Epithelial cell of proximal tubule (primary cell): ENCODE results near the gene NGFR. TPM values are rescaled to one million over a fixed set of nuclear protein-coding genes. Genes with fewer than 3 reads are reported as not detected.

Source experiments
- DNase-seq: peaks from one replicate; pipeline ENCODE4 v3.0.0-alpha.2; 2011; ENCODE audit warnings: low read depth
- H3K4me3 ChIP-seq: 2 replicates; pipeline ENCODE4 v1.5.1; 2011; ENCODE audit warnings: low read depth, mild to moderate bottlenecking, low read length
- CTCF ChIP-seq: conservative IDR thresholded peaks from 2 replicates; pipeline ENCODE4 v1.5.1; 2012; ENCODE audit warnings: low read depth, mild to moderate bottlenecking, low read length
- total RNA-seq: library from RNA; depleted of rRNA; stranded (reverse); fragments of >200 nt; gene quantifications from 2 replicates; pipeline ENCODE4 v1.2.3, GENCODE V29; 2015

NGFR gene
- total RNA-seq, 1 donor from 2014 or later, result not detected

- no peak overlapping the region for H3K4me3 ChIP-seq
- no peak for TF ChIP-seq CTCF
- DNase-seq, result no peak
These were observed 34.7 kb upstream of the NGFR start for GRCh38 chr17:49460401-49460800.

GRCh38 chr17:49461580-49461979, 33.5 kb upstream of the NGFR start:
- TF ChIP-seq CTCF, result no peak
- DNase-seq, result no peak
- no peak overlapping the region for H3K4me3 ChIP-seq

- DNase-seq, result no peak
- no peak overlapping the region for H3K4me3 ChIP-seq
- no peak for TF ChIP-seq CTCF
These were observed 31.0 kb upstream of the NGFR start for GRCh38 chr17:49464049-49464448.

GRCh38 chr17:49465331-49465903, 29.7 kb upstream of the NGFR start:
- no peak for TF ChIP-seq CTCF
- DNase-seq, result no peak
- no peak overlapping the region for H3K4me3 ChIP-seq

- no peak for DNase-seq
- TF ChIP-seq CTCF, result no peak
- H3K4me3 ChIP-seq, result no peak overlapping the region
These were observed 28.7 kb upstream of the NGFR start for GRCh38 chr17:49466436-49466835.

- DNase-seq, result no peak
- TF ChIP-seq CTCF, result no peak
- no peak overlapping the region for H3K4me3 ChIP-seq
These were observed 27.9 kb upstream of the NGFR start for GRCh38 chr17:49467175-49467574.

- no peak for TF ChIP-seq CTCF
- no peak for DNase-seq
- H3K4me3 ChIP-seq, result no peak overlapping the region
These were observed 26.2 kb upstream of the NGFR start for GRCh38 chr17:49468811-49469385.
